HEK293 (cell line): Measurements from ENCODE around the gene DNAH3.

Experiments used
- CTCF ChIA-PET: fragments of 350-600 bp; formaldehyde crosslinking; extraction: SDS; loops from one replicate; lab custom pipeline; 2021; ENCODE audit warnings: antibody characterized with exemption; lab: Yijun Ruan, JAX
- POLR2A ChIA-PET: fragments of 300-600 bp; formaldehyde crosslinking; extraction: SDS; loops from one replicate; lab custom pipeline; 2020; ENCODE audit warnings: antibody characterized with exemption, inconsistent platforms; lab: Yijun Ruan, JAX
- H3K27ac ChIP-seq: fragments of 200-500 bp; sonication (Bioruptor generic); 2 replicates; pipeline ENCODE4 v1.5.1; 2014; ENCODE audit warnings: low read depth, low read length, control low read depth, inconsistent platforms; ENCODE audit errors: extremely low read depth
- H3K36me3 ChIP-seq, 2 experiments: fragments of 200-500 bp in 1 of 2; sonication (Bioruptor generic) in 1 of 2; 1 replicate in 1 of 2; 2 replicates in 1 of 2; pipeline ENCODE4 v1.5.1; 2014 to 2017; ENCODE audit warnings: inconsistent platforms in 2 of 2, low read length in 2 of 2; ENCODE audit not compliant: control insufficient read depth in 2 of 2, insufficient read depth in 1 of 2
- H3K4me1 ChIP-seq: fragments of 200-500 bp; sonication (Bioruptor generic); 2 replicates; pipeline ENCODE4 v1.5.1; 2014; ENCODE audit warnings: mild to moderate bottlenecking, low read length, inconsistent platforms; ENCODE audit not compliant: control insufficient read depth, insufficient read depth
- H3K4me3 ChIP-seq: 2 replicates; pipeline ENCODE4 v1.5.1; 2011; ENCODE audit warnings: low read depth, mild to moderate bottlenecking, control low read depth, low read length, moderate library complexity
- H3K9me3 ChIP-seq: fragments of 200-500 bp; sonication (Bioruptor generic); 2 replicates; pipeline ENCODE4 v1.5.1; 2014; ENCODE audit warnings: low read depth, low read length, inconsistent platforms; ENCODE audit not compliant: control insufficient read depth, insufficient read depth
- ATF2 ChIP-seq: fragments of 450-650 bp; formaldehyde crosslinking; IDR thresholded peaks from 2 replicates; pipeline ENCODE4 v1.5.1; 2016; ENCODE audit warnings: missing biosample characterization, missing genetic modification characterization, low read depth
- BCL11B ChIP-seq: fragments of 450-650 bp; formaldehyde crosslinking; IDR thresholded peaks from 2 replicates; pipeline ENCODE4 v1.5.1; 2016; ENCODE audit warnings: low read depth, missing biosample characterization, missing genetic modification characterization
- PATZ1 ChIP-seq: fragments of 450-650 bp; formaldehyde crosslinking; IDR thresholded peaks from 2 replicates; pipeline ENCODE4 v1.5.1; 2016; ENCODE audit warnings: missing biosample characterization, missing genetic modification characterization
- PRDM2 ChIP-seq: fragments of 450-650 bp; formaldehyde crosslinking; IDR thresholded peaks from 2 replicates; pipeline ENCODE4 v1.5.1; 2016; ENCODE audit warnings: missing biosample characterization, missing genetic modification characterization, borderline replicate concordance
- TCF7L2 ChIP-seq: IDR thresholded peaks from 2 replicates; pipeline ENCODE4 v1.6.1; 2011; ENCODE audit warnings: low read depth, mild to moderate bottlenecking, inconsistent platforms, low read length, moderate library complexity, borderline replicate concordance
- TRIM28 ChIP-seq: IDR thresholded peaks from 2 replicates; pipeline ENCODE4 v1.6.1; 2011; ENCODE audit warnings: low read length, control low read depth, borderline replicate concordance
- ZBTB26 ChIP-seq: fragments of 450-650 bp; formaldehyde crosslinking; optimal IDR thresholded peaks from 2 replicates; pipeline ENCODE3; 2016; ENCODE audit warnings: missing biosample characterization, mild to moderate bottlenecking, missing genetic modification characterization
- ZBTB8A ChIP-seq: fragments of 450-650 bp; formaldehyde crosslinking; IDR thresholded peaks from 2 replicates; pipeline ENCODE4 v1.5.1; 2016; ENCODE audit warnings: missing biosample characterization, missing genetic modification characterization
- ZNF169 ChIP-seq: fragments of 450-650 bp; formaldehyde crosslinking; IDR thresholded peaks from 2 replicates; pipeline ENCODE4 v1.5.1; 2016; ENCODE audit warnings: missing biosample characterization, missing genetic modification characterization
- ZNF174 ChIP-seq: fragments of 450-650 bp; formaldehyde crosslinking; IDR thresholded peaks from 2 replicates; pipeline ENCODE4 v1.5.0; 2017; ENCODE audit warnings: missing biosample characterization, mild to moderate bottlenecking, missing genetic modification characterization
- ZNF18 ChIP-seq: fragments of 450-650 bp; formaldehyde crosslinking; IDR thresholded peaks from 2 replicates; pipeline ENCODE4 v1.5.1; 2016; ENCODE audit warnings: missing biosample characterization, missing genetic modification characterization
- ZNF19 ChIP-seq: fragments of 450-650 bp; formaldehyde crosslinking; IDR thresholded peaks from 2 replicates; pipeline ENCODE4; 2016; ENCODE audit warnings: missing biosample characterization, missing genetic modification characterization, low read depth
- ZNF248 ChIP-seq: fragments of 450-650 bp; formaldehyde crosslinking; IDR thresholded peaks from 2 replicates; pipeline ENCODE4 v1.5.1; 2017; ENCODE audit warnings: missing biosample characterization, missing genetic modification characterization
- ZNF362 ChIP-seq: fragments of 450-650 bp; formaldehyde crosslinking; IDR thresholded peaks from 2 replicates; pipeline ENCODE4 v1.5.1; 2016; ENCODE audit warnings: missing biosample characterization, missing genetic modification characterization
- ZNF416 ChIP-seq: fragments of 450-650 bp; formaldehyde crosslinking; IDR thresholded peaks from 2 replicates; pipeline ENCODE4 v1.5.1; 2016; ENCODE audit warnings: missing biosample characterization, missing genetic modification characterization
- ZNF423 ChIP-seq: fragments of 450-650 bp; formaldehyde crosslinking; IDR thresholded peaks from 2 replicates; pipeline ENCODE4 v1.5.1; 2016; ENCODE audit warnings: missing biosample characterization, missing genetic modification characterization
- ZNF501 ChIP-seq: fragments of 450-650 bp; formaldehyde crosslinking; IDR thresholded peaks from 2 replicates; pipeline ENCODE4 v1.5.1; 2016; ENCODE audit warnings: missing biosample characterization, missing genetic modification characterization
- ZNF555 ChIP-seq: fragments of 450-650 bp; formaldehyde crosslinking; conservative IDR thresholded peaks from 2 replicates; pipeline ENCODE4 v1.5.1; 2017; ENCODE audit warnings: missing biosample characterization, mild to moderate bottlenecking, missing genetic modification characterization, inconsistent platforms
- ZNF664 ChIP-seq: fragments of 450-650 bp; formaldehyde crosslinking; IDR thresholded peaks from 2 replicates; pipeline ENCODE4 v1.5.1; 2016; ENCODE audit warnings: missing biosample characterization, missing genetic modification characterization
- ZNF692 ChIP-seq: fragments of 450-650 bp; formaldehyde crosslinking; IDR thresholded peaks from 2 replicates; pipeline ENCODE4 v1.5.1; 2016; ENCODE audit warnings: missing biosample characterization, missing genetic modification characterization
- ZSCAN16 ChIP-seq: fragments of 450-650 bp; formaldehyde crosslinking; IDR thresholded peaks from 2 replicates; pipeline ENCODE4 v1.5.1; 2016; ENCODE audit warnings: missing biosample characterization, missing genetic modification characterization

DNAH3 gene

GRCh38 chr16:21117567-21117966, 33.1 kb downstream of the DNAH3 start:
- CTCF ChIA-PET = no interaction called here
- Histone ChIP-seq H3K36me3 (no peaks in the 10 kb centered on the region), H3K27ac (no peak overlapping the region), H3K9me3 (no peaks in the 10 kb centered on the region), H3K4me3 (no peak overlapping the region), H3K4me1 (no peaks in the 10 kb centered on the region)
- TF ChIP-seq ZNF362 (tag by site-specific recombination) = no peak
- TF ChIP-seq ZSCAN16 (tag by site-specific recombination) = no peak
- no peak for TF ChIP-seq ATF2 (tag by site-specific recombination)
- TF ChIP-seq TCF7L2 = no peak
- TF ChIP-seq ZNF169 = no peak
- no peak for TF ChIP-seq BCL11B (tag by site-specific recombination)
- no peak for TF ChIP-seq ZBTB8A (tag by site-specific recombination)
- TF ChIP-seq ZNF19 (tag by site-specific recombination) = no peak
- no peak for TF ChIP-seq PATZ1
- no peak for TF ChIP-seq TRIM28
- no peak for TF ChIP-seq ZNF555
- TF ChIP-seq ZBTB26 = no peak
- TF ChIP-seq ZNF18 = no peak
- TF ChIP-seq ZNF692 = no peak
- POLR2A ChIA-PET = no interaction called here

GRCh38 chr16:21116148-21116693, 34.4 kb downstream of the DNAH3 start:
- no peaks in the 10 kb centered on the region for H3K9me3 ChIP-seq
- ChIA-PET POLR2A (interaction anchor here (0.6 kb wide), 1 partner anchor 23 kb away, joined by 6 read pairs; no protein-coding TSS in a partner anchor), CTCF (interaction anchor here (0.7 kb wide), 1 partner anchor 478 kb away, joined by 3 read pairs; no protein-coding TSS in a partner anchor)
- H3K4me3 ChIP-seq = no peak overlapping the region
- no peaks in the 10 kb centered on the region for H3K4me1 ChIP-seq
- no peak overlapping the region for H3K27ac ChIP-seq
- H3K36me3 ChIP-seq = no peaks in the 10 kb centered on the region
- no peak for TF ChIP-seq ZNF248
- TF ChIP-seq ZNF416 (tag by site-specific recombination) = no peak
- no peak for TF ChIP-seq PRDM2 (tag by site-specific recombination)
- TF ChIP-seq ZNF664 (tag by site-specific recombination) = no peak
- TF ChIP-seq ZNF423 = no peak
- TF ChIP-seq ZNF501 (tag by site-specific recombination) = no peak
- TF ChIP-seq ZNF174 (tag by site-specific recombination) = no peak
